ENCODE measurements around the gene UEVLD.
"Not testable (repeated sequence)": the region's sequence is repeated elsewhere in the genome, so short reads cannot be mapped to it uniquely, and the experiment has no call there.

The UEVLD gene

GRCh38 chr11:18588297-18589252 lies at the start of gene UEVLD:
UEVLD (minus strand) TSS chr11:18588734; CDS start chr11:18588654, 80 bp downstream.
- in situ Hi-C loops (cut with HindIII; ENCODE audit: low sequenced_read_pairs) = no loop called here

GRCh38 chr11:18634140-18635032 lies 45.9 kb upstream of the UEVLD start, which contains the start of gene SPTY2D1:
SPTY2D1 (minus strand) TSS chr11:18634342; CDS start chr11:18634257, 85 bp downstream.
- in situ Hi-C loops (cut with HindIII; ENCODE audit: low sequenced_read_pairs) = no loop called here

- in situ Hi-C loops (cut with HindIII; ENCODE audit: low sequenced_read_pairs) = no loop called here
Measured at GRCh38 chr11:18633256-18634139, 45.0 kb upstream of the UEVLD start.

- in situ Hi-C loops (cut with HindIII; ENCODE audit: low sequenced_read_pairs) = no loop called here
Measured at GRCh38 chr11:18632841-18633240, 44.3 kb upstream of the UEVLD start.

GRCh38 chr11:18624161-18624560 lies 35.6 kb upstream of the UEVLD start:
- in situ Hi-C loops (cut with HindIII; ENCODE audit: low sequenced_read_pairs) = no loop called here

- in situ Hi-C loops (cut with HindIII; ENCODE audit: low sequenced_read_pairs) = no loop called here
Measured at GRCh38 chr11:18623707-18624106, 35.2 kb upstream of the UEVLD start.

- in situ Hi-C loops (cut with HindIII; ENCODE audit: low sequenced_read_pairs) = no loop called here
Measured at GRCh38 chr11:18618342-18619025, 29.9 kb upstream of the UEVLD start.

- in situ Hi-C loops (cut with HindIII; ENCODE audit: low sequenced_read_pairs) = no loop called here
Measured at GRCh38 chr11:18617688-18618341, 29.3 kb upstream of the UEVLD start.

- in situ Hi-C loops (cut with HindIII; ENCODE audit: low sequenced_read_pairs) = no loop called here
Measured at GRCh38 chr11:18615628-18616392, 27.3 kb upstream of the UEVLD start.

GRCh38 chr11:18614667-18615066 lies 26.1 kb upstream of the UEVLD start:
- in situ Hi-C loops (cut with HindIII; ENCODE audit: low sequenced_read_pairs) = no loop called here

- in situ Hi-C loops (cut with HindIII; ENCODE audit: low sequenced_read_pairs) = no loop called here
Measured at GRCh38 chr11:18612394-18612793, 23.9 kb upstream of the UEVLD start.

GRCh38 chr11:18611196-18611595 lies 22.7 kb upstream of the UEVLD start:
- in situ Hi-C loops (cut with HindIII; ENCODE audit: low sequenced_read_pairs) = no loop called here

- in situ Hi-C loops (cut with HindIII; ENCODE audit: low sequenced_read_pairs) = no loop called here
Measured at GRCh38 chr11:18608376-18608775, 19.8 kb upstream of the UEVLD start.

- in situ Hi-C loops (cut with HindIII; ENCODE audit: low sequenced_read_pairs) = no loop called here
Measured at GRCh38 chr11:18600915-18601569, 12.5 kb upstream of the UEVLD start.

GRCh38 chr11:18599739-18600230 lies 11.3 kb upstream of the UEVLD start, which contains the start of gene MISFA:
MISFA (plus strand) TSS chr11:18599789; CDS start chr11:18599929, 140 bp downstream.
- in situ Hi-C loops (cut with HindIII; ENCODE audit: low sequenced_read_pairs) = no loop called here

GRCh38 chr11:18594999-18595749 lies 6.6 kb upstream of the UEVLD start:
- in situ Hi-C loops (cut with HindIII; ENCODE audit: low sequenced_read_pairs) = no loop called here

GRCh38 chr11:18594088-18594487 lies 5.6 kb upstream of the UEVLD start:
- in situ Hi-C loops (cut with HindIII; ENCODE audit: low sequenced_read_pairs) = not testable (repeated sequence)
